Measurements from ENCODE around the gene TRMT112. TPM values are rescaled to one million over a fixed set of nuclear protein-coding genes. Genes with fewer than 3 reads are reported as not detected.

Gene TRMT112
- total and polyA plus RNA-seq, 12 donors: 286 to 991 (median 397) TPM

- H3K4me3 ChIP-seq: no peak overlapping the region
- no peak for TF ChIP-seq POLR2A (IDR thresholded peaks at IDR 0.05)
- peaks cover 0 to 14% of the 10 kb centered on the region in 2 donors for H3K36me3 ChIP-seq (replicated peaks in 1 of 2)
- WGBS, 4 donors: 93 to 97% (median 94%) methylated on average over 4 to 5 of the region's 5 CpGs
- H3K27me3 ChIP-seq: no peaks in the 10 kb centered on the region
- intact Hi-C loops (cut with DNase I): no loop called here
- H3K9me3 ChIP-seq (replicated peaks in 1 of 3): no peaks in the 10 kb centered on the region
- H3K27ac ChIP-seq: no peak overlapping the region
- H3K4me1 ChIP-seq (replicated peaks in 1 of 2): peaks cover 10 to 16% of the 10 kb centered on the region in 2 donors
- no peak for DNase-seq
Observed at GRCh38 chr11:64321533-64321932, 4.2 kb upstream of the TRMT112 start.

GRCh38 chr11:64321026-64321425, 3.7 kb upstream of the TRMT112 start:
- no peaks in the 10 kb centered on the region for H3K9me3 ChIP-seq (replicated peaks in 1 of 3)
- TF ChIP-seq CTCF (IDR thresholded peaks at IDR 0.05): no peak
- TF ChIP-seq POLR2A (IDR thresholded peaks at IDR 0.05): no peak
- peaks cover 10 to 20% of the 10 kb centered on the region in 2 donors for H3K4me1 ChIP-seq (replicated peaks in 1 of 2)
- 75 to 91% (median 87%) methylated on average over 5 of the region's 5 CpGs for WGBS, 4 donors
- no peak overlapping the region for H3K4me3 ChIP-seq
- no peaks in the 10 kb centered on the region for H3K27me3 ChIP-seq
- H3K27ac ChIP-seq: no peak overlapping the region
- intact Hi-C loops (cut with DNase I): no loop called here
- DNase-seq: no peak
- peaks cover 0 to 15% of the 10 kb centered on the region in 2 donors for H3K36me3 ChIP-seq (replicated peaks in 1 of 2)

- Histone ChIP-seq H3K4me3 (no peak overlapping the region), H3K27ac (no peak overlapping the region), H3K36me3 (replicated peaks in 1 of 2) (peaks cover 0 to 20% of the 10 kb centered on the region in 2 donors), H3K4me1 (replicated peaks in 1 of 2) (peaks cover 10 to 20% of the 10 kb centered on the region in 2 donors), H3K9me3 (replicated peaks in 1 of 3) (no peaks in the 10 kb centered on the region), H3K27me3 (no peaks in the 10 kb centered on the region)
- intact Hi-C loops (cut with DNase I): no loop called here
- WGBS, 4 donors: 88 to 95% (median 94%) methylated on average over 6 to 7 of the region's 7 CpGs
- no peak for DNase-seq
- no peak for TF ChIP-seq POLR2A (IDR thresholded peaks at IDR 0.05)
Observed at GRCh38 chr11:64320556-64320955, 3.2 kb upstream of the TRMT112 start.

GRCh38 chr11:64318766-64319761, 1.7 kb upstream of the TRMT112 start:
- DNase-seq: peak in 4 of 7 donors; percentile 39 to 59 (median 48)
- no peaks in the 10 kb centered on the region for H3K27me3 ChIP-seq
- intact Hi-C loops (cut with DNase I): no loop called here

More at GRCh38 chr11:64318766-64319761, 1.7 kb upstream of the TRMT112 start:
- Histone ChIP-seq H3K4me3 (peak overlapping the region; percentile 15 to 92 (median 79)), H3K36me3 (replicated peaks in 1 of 2) (peaks cover 0 to 35% of the 10 kb centered on the region in 2 donors), H3K4me1 (replicated peaks in 1 of 2) (peaks cover 10 to 20% of the 10 kb centered on the region in 2 donors), H3K9me3 (replicated peaks in 1 of 3) (no peaks in the 10 kb centered on the region), H3K27ac (peak overlapping the region; percentile 87 to 100 (median 98))
- 20 to 33% (median 22%) methylated on average over 13 to 19 of the region's 19 CpGs for WGBS, 4 donors
- TF ChIP-seq CTCF (IDR thresholded peaks at IDR 0.05) (no peak), POLR2A (IDR thresholded peaks at IDR 0.05) (no peak)
